Stimulated activated CD8-positive, alpha-beta memory T cell treated with anti-CD3 and anti-CD28 coated beads, Interleukin-2, amount 100 ng/mL, for 48 hours (primary cell): ENCODE measurements around the gene RFWD3.

Experiments
- DNase-seq, 2 donors: peaks; one replicate each; pipeline ENCODE4 v3.0.0-alpha.2; 2020; ENCODE audit warnings: low read depth in 2 of 2

RFWD3 gene

DNA sequence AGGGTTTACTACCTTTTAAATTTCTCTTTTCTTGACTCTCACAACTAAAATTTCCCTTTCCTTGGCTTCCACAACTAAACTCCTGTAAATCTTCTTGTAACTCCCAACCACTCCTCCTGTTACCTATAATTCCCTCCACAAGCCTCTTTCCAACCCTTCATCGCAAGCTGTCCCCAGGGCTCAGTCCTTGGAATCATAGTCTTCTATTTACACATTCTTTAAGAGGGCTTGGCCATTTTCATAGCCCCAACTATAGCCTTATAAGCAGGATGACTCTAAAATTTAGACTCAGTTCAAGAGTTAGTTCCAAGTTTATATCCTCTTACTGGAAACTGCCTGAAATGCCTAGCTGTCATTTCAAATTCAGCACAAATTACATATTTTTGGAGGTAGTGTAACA is 83.7 kb downstream of the RFWD3 start:
- no peak for DNase-seq

DNA sequence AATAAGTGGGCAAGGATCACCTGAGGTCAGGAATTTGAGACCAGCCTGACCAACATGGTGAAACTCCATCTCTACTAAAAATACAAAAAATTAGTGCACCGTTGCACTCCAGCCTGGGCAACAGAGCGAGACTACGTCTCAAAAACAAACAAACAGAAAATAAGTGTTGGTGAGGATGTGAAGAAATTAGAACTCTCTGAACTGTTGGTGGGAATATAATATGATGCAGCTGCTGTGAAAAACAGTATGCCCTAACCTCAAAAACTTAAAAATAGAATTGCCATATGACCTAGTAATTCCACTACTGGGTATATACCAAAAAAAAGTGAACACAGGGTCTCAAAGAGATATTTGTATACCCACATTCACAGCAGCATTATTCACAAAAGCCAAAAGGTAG is 85.8 kb downstream of the RFWD3 start:
- no peak for DNase-seq

DNA sequence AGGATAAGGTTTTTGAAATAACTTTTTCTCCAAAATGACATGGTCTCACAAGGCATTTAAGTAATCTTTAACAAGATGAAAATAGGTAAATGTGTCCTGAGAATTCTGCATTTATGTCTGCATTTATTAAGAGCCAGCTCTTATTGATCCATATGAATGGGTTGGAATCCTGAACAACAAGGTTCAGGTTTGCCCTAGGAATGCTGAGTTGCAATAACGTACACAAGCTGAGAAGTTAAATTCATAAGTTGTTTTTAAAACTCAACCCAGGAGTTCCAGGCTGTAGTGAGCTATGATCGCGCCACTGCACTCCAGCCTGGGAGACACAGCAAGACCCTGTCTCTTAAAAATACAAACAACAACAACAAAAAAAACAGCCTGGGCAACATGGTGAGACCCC is 87.8 kb downstream of the RFWD3 start:
- no peak for DNase-seq

DNA sequence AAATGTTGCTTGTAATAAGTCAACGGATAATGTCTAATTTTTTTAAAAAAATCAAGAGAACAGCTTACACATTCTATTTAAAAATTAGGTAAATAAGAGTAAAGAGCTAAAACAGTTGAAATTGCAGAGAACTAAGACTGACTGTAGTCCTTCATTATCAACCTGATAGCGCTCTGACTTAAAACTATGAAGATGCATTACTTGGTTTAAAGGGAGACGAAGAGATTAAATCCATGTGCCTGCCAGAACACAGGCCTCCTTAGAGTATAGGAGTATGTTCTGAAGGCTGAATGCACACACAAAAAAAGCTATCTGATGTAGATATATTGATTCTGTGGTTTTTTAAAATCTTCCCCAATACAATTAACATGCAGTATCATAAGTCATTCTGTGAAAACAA is 88.2 kb downstream of the RFWD3 start:
- no peak for DNase-seq

DNA sequence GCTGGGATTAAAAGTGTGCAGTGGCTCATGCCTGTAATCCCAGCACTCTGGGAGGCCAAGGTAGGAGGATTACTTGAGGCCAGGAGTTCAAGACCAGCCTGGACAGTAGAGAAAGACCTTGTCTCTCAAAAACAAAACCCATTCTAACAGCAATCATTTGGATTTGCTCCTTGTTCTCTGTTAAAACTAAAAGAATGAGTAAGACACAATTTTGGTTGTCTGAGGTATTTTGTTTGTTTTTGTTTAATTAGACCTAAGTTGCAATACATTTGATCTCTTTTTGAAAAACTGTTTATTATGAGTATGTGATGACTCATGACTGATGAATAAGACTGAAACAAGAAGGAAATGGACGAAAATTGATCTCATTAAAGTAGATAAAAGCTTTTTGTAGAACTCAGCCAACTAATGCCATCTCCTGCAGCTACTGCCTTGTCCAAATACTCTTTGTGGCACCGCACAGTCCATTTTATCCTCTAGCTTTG is 88.8 kb downstream of the RFWD3 start:
- DNase-seq: no peak

DNA sequence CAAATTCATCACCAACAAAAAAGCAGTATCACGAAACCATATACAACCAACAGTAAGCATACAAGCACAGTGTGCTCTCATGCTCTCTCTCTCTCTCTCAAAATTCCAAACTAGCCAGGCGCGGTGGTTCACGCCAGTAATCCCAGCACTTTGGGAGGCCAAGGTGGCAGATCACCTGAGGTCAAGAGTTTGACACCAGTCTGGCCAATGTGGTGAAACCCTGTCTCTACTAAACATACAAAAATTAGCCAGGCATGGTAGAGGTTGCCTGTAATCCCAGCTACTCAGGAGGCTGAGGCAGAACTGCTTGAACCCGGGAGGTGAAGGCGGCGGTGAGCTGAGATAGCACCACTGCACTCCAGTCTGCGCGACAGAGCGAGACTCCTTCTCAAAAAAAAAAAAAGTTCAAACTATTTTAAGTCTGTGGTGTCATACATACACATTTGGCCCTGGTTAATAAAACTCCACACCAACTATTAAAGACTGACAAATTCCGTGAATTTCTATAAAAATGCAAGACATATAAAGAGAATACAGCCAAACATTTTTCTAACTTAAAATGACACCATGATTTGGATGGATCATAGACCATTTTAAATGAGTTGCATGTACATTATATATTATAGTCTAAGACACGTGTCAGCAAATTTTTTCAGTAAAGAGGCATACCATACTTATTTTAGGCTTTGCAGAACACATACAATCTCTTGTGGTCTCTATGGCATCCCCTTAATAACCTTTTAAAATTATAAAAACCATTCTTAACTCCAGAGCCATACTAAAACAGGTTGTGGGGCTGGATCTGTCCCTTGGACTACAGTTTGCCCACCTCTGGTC is 90.7 kb downstream of the RFWD3 start:
- no peak for DNase-seq

DNA sequence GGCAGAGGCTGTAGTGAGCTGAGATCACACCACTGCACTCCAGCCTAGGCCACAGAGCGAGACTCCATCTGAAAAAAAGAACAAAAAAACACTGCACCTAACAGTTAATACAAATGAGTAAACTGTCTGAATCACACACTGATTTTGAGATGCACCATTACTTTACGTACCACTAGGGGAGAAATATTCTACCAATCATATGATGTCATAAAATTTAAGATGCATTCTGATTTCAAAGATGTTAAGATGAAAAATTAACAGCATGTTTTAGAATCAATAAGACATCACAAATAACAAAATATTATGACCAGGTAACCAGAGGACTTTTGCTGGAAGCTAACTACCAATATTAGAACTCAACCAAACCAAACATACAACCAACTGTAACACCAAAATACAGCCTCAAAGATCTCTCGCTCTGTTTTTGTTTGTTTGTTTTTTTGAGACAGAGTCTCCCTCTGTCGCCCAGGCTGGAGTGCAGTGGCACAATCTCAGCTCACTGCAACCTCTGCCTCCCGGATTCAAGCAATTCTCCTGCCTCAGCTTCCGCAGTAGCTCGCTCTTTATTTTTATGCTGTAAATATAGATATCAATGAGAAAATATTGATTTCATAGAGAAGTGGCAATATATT is 91.4 kb downstream of the RFWD3 start:
- no peak for DNase-seq

DNA sequence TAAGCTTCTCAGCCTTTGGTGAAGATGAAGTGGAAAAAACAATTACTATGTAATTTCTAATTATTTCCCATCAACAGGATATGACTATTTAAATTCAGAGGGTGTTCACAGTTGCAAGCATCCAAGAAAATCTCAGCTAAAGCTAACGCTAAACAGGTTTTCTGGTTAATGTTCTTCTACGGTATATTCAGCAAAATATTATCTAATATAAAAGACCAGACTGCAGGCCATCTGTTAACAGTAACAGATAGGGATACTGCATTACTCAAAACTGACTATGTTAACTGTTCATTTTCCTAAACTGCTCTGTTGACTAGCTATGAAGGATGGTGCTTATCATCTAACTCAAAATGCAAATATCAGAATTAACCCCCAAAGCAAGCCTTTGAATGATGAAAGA is 92.5 kb downstream of the RFWD3 start:
- DNase-seq: no peak

DNA sequence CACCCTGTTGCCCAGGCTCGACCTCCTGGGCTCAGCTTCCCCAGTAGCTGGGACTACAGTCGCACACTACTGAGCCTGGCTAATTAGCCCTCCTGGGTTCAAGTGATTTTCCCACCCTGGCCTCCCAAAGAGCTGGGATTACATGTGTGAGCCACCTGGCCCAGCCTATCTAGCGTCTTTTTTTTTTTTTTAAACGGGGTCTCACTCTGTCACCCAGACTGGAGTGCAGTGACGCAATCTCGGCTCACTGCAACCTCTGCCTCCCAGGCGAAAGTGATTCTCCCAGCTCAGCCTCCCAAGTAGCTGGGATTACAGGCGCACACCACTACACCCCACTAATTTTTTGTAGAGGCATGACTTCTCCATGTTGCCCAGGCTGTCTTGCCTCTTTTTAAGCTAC is 93.1 kb downstream of the RFWD3 start:
- DNase-seq: no peak
